Measurements from ENCODE around the gene HTR2A.

Gene HTR2A

GRCh38 chr13:46782066-46782465 is 114.8 kb downstream of the HTR2A start:
- DNase-seq (ENCODE audit: insufficient read length, low spot score) (no peak), FAIRE-seq (no peak)
- no peak for TF ChIP-seq SPI1 (IDR thresholded peaks at IDR 0.05; ENCODE audit: low read depth, low read length)

Data from GM12891 (cell line).